ENCODE measurements around the gene SALL4. TPM values are rescaled to one million over a fixed set of nuclear protein-coding genes. Genes with fewer than 3 reads are reported as not detected.

SALL4 gene
- total RNA-seq, 2 experiments from 2014 or later: 0.05 to 0.08 TPM

DNA sequence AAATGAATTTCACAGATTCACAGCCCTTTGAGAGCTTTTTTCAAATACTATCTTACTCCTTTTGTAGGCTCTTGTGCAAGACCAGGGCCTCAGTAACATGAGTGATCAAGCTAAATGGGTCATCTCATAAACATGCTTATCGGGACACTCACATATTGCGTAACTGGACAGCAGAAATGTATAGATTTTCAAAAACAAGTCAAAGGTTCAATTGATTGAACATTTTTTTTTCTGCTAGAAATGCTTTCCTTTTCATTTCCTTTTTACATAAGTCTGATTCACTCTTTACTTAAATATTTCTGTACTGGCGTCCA is 8.7 kb upstream of the SALL4 start:
- no peak overlapping the region for H3K27ac Mint-ChIP-seq
- no peak for DNase-seq
- H3K36me3 ChIP-seq (ENCODE audit: insufficient read depth, low read length): no peaks in the 10 kb centered on the region
- no peak for ATAC-seq (ENCODE audit: poor library complexity)
- H3K4me1 Mint-ChIP-seq (ENCODE audit: low read depth): no peaks in the 10 kb centered on the region
- CTCF ChIA-PET: no interaction called here
- no peak overlapping the region for H3K4me3 ChIP-seq (ENCODE audit: low read length)
- peaks cover 0 to 2% of the 10 kb centered on the region in 2 experiments for H3K27me3 ChIP-seq (ENCODE audit: control insufficient read depth in 1 of 2, insufficient read depth in 2 of 2, low read length in 2 of 2)
- no peaks in the 10 kb centered on the region for H3K4me1 ChIP-seq (ENCODE audit: insufficient read depth, low read length)
- H3K4me3 Mint-ChIP-seq: no peak overlapping the region
- H3K9me3 Mint-ChIP-seq: no peaks in the 10 kb centered on the region
- H3K9me3 ChIP-seq (ENCODE audit: control insufficient read depth in 1 of 2, insufficient read depth in 1 of 2, low read length in 2 of 2): no peaks in the 10 kb centered on the region
- H3K27me3 Mint-ChIP-seq: peaks cover 17% of the 10 kb centered on the region
- no peak overlapping the region for H3K27ac ChIP-seq (ENCODE audit: low read depth in 1 of 2, low read length in 2 of 2)
- TF ChIP-seq, protein P1, sequence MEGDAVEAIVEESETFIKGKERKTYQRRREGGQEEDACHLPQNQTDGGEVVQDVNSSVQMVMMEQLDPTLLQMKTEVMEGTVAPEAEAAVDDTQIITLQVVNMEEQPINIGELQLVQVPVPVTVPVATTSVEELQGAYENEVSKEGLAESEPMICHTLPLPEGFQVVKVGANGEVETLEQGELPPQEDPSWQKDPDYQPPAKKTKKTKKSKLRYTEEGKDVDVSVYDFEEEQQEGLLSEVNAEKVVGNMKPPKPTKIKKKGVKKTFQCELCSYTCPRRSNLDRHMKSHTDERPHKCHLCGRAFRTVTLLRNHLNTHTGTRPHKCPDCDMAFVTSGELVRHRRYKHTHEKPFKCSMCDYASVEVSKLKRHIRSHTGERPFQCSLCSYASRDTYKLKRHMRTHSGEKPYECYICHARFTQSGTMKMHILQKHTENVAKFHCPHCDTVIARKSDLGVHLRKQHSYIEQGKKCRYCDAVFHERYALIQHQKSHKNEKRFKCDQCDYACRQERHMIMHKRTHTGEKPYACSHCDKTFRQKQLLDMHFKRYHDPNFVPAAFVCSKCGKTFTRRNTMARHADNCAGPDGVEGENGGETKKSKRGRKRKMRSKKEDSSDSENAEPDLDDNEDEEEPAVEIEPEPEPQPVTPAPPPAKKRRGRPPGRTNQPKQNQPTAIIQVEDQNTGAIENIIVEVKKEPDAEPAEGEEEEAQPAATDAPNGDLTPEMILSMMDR (IDR thresholded peaks at IDR 0.05): no peak
- intact Hi-C loops (cut with DNase I, micrococcal nuclease): no loop called here
- no peaks in the 10 kb centered on the region for H3K36me3 Mint-ChIP-seq (ENCODE audit: low read depth)
- POLR2A ChIA-PET: no interaction called here

DNA sequence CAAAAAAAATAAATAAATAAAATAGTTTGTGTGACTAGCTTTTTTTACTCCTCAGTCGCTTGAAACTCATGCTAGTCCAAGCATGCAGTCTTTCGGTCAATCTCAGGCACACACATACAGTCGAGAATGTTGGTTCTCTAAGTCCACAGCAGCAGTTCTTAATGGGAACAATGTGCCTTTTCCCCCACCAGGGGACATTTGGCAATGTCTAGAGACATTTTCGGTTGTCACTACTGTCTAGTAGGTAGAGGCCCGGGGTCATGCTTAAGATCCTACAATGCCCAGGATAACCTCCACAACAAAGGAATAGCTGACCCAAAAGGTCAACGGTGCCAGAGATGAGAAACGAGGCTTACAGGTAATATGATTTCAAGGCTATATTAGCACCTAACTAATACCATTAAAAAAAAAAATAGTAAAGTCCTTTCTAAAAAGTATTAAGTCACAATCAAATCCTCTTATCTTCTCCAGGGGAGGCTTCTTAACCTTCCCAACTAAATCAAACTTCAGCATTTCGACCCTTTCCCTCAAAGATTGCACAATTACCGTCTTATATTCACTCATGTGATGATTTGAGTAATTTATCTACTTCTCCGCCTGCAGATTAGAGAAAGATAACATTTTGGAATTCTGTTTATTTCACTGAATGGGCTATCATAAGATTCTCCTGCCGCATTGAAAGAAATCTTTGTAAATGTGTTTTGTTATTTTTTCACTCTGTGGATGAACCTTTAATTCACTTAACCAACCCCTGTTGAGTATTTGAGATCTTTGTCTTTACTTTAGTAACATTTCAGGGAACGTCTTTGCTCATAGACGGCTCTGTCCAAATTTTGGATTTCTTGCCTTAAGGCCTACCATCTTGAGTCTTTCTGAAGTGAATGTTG is 8.1 kb upstream of the SALL4 start:
- Mint-ChIP-seq H3K36me3 (ENCODE audit: low read depth) (no peaks in the 10 kb centered on the region), H3K9me3 (no peaks in the 10 kb centered on the region), H3K4me3 (no peak overlapping the region), H3K27ac (no peak overlapping the region), H3K27me3 (peaks cover 20% of the 10 kb centered on the region), H3K4me1 (ENCODE audit: low read depth) (no peaks in the 10 kb centered on the region)
- Histone ChIP-seq H3K27ac (ENCODE audit: low read depth in 1 of 2, low read length in 2 of 2) (no peak overlapping the region), H3K27me3 (ENCODE audit: control insufficient read depth in 1 of 2, insufficient read depth in 2 of 2, low read length in 2 of 2) (peaks cover 0 to 4% of the 10 kb centered on the region in 2 experiments), H3K4me1 (ENCODE audit: insufficient read depth, low read length) (no peaks in the 10 kb centered on the region), H3K4me3 (ENCODE audit: low read length) (no peak overlapping the region), H3K9me3 (ENCODE audit: control insufficient read depth in 1 of 2, insufficient read depth in 1 of 2, low read length in 2 of 2) (no peaks in the 10 kb centered on the region), H3K36me3 (ENCODE audit: insufficient read depth, low read length) (no peaks in the 10 kb centered on the region)
- ChIA-PET CTCF (no interaction called here), POLR2A (no interaction called here)
- TF ChIP-seq, protein P1 (IDR thresholded peaks at IDR 0.05): no peak
- no peak for ATAC-seq (ENCODE audit: poor library complexity)
- intact Hi-C loops (cut with DNase I, micrococcal nuclease): no loop called here
- DNase-seq: no peak

DNA sequence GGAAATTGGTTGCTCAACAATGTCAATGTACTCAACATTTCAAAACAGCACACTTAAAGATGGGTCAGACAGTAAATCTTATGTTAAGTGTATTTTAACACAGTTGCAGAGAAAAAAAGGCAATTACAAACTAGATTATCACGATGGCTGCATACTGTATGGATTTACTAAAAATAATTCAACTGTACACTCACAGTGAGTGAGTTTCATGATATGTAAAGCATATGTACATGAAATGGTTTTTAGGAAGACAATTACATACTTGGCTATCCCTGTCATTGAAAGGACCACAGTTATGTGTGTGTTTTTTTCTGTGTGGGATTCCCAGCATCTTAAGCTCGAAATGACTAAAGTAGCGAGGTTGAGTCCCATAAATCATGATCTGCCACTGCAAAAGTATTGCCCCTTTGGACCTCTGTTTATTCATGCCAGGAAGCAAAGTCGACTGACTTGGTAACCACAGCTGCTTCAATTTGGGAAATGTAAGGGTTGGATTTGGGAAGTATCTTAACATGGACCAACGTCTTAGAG is 5.5 kb upstream of the SALL4 start:
- Mint-ChIP-seq H3K27ac (no peak overlapping the region), H3K27me3 (peaks cover 35% of the 10 kb centered on the region), H3K9me3 (no peaks in the 10 kb centered on the region), H3K36me3 (ENCODE audit: low read depth) (no peaks in the 10 kb centered on the region), H3K4me3 (no peak overlapping the region), H3K4me1 (ENCODE audit: low read depth) (no peaks in the 10 kb centered on the region)
- POLR2A ChIA-PET: no interaction called here
- H3K4me3 ChIP-seq (ENCODE audit: low read length): no peak overlapping the region
- ATAC-seq (ENCODE audit: poor library complexity) (no peak), DNase-seq (no peak)
- no peak overlapping the region for H3K27ac ChIP-seq (ENCODE audit: low read depth in 1 of 2, low read length in 2 of 2)
- intact Hi-C loops (cut with DNase I, micrococcal nuclease): no loop called here
- H3K27me3 ChIP-seq (ENCODE audit: control insufficient read depth in 1 of 2, insufficient read depth in 2 of 2, low read length in 2 of 2): peaks cover 4 to 9% of the 10 kb centered on the region in 2 experiments
- H3K4me1 ChIP-seq (ENCODE audit: insufficient read depth, low read length): no peaks in the 10 kb centered on the region
- CTCF ChIA-PET: no interaction called here
- no peaks in the 10 kb centered on the region for H3K9me3 ChIP-seq (ENCODE audit: control insufficient read depth in 1 of 2, insufficient read depth in 1 of 2, low read length in 2 of 2)
- no peaks in the 10 kb centered on the region for H3K36me3 ChIP-seq (ENCODE audit: insufficient read depth, low read length)
- TF ChIP-seq, protein P1 (IDR thresholded peaks at IDR 0.05): no peak

Data from CD4-positive, alpha-beta T cell (primary cell).